HL-60 (cell line): ENCODE data around the gene GOLGA6A.

ENCODE experiments used
- POLR2AphosphoS5 ChIP-seq: IDR thresholded peaks from 2 replicates; pipeline ENCODE4 v1.6.1; 2012; ENCODE audit warnings: low read depth
- SPI1 ChIP-seq: IDR thresholded peaks from 2 replicates; pipeline ENCODE4 v1.6.1; 2012; ENCODE audit warnings: low read depth, mild to moderate bottlenecking, borderline replicate concordance
- TF ChIP-seq, protein P1 (sequence below): IDR thresholded peaks from one replicate; pipeline ENCODE4 v1.5.1; 2011; ENCODE audit warnings: low read length, control low read depth, inconsistent platforms; ENCODE audit not compliant: insufficient read depth

DNA sequence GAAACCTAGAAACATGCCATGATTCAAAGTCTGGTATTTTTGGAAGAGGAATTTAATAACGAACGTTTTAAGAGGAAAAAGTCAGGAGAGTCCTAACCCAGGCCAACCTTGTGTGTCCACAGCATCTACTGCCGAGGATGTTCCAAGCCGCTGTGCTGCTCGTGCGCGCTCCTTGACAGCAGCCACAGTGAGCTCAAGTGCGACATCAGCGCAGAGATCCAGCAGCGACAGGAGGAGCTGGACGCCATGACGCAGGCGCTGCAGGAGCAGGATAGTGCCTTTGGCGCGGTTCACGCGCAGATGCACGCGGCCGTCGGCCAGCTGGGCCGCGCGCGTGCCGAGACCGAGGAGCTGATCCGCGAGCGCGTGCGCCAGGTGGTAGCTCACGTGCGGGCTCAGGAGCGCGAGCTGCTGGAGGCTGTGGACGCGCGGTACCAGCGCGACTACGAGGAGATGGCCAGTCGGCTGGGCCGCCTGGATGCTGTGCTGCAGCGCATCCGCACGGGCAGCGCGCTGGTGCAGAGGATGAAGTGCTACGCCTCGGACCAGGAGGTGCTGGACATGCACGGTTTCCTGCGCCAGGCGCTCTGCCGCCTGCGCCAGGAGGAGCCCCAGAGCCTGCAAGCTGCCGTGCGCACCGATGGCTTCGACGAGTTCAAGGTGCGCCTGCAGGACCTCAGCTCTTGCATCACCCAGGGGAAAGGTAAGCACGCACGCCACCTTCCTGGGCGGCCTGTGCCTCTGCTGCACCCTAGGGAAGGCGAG lies 59.5 kb downstream of the GOLGA6A start:
- TF ChIP-seq, protein P1, sequence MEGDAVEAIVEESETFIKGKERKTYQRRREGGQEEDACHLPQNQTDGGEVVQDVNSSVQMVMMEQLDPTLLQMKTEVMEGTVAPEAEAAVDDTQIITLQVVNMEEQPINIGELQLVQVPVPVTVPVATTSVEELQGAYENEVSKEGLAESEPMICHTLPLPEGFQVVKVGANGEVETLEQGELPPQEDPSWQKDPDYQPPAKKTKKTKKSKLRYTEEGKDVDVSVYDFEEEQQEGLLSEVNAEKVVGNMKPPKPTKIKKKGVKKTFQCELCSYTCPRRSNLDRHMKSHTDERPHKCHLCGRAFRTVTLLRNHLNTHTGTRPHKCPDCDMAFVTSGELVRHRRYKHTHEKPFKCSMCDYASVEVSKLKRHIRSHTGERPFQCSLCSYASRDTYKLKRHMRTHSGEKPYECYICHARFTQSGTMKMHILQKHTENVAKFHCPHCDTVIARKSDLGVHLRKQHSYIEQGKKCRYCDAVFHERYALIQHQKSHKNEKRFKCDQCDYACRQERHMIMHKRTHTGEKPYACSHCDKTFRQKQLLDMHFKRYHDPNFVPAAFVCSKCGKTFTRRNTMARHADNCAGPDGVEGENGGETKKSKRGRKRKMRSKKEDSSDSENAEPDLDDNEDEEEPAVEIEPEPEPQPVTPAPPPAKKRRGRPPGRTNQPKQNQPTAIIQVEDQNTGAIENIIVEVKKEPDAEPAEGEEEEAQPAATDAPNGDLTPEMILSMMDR = no peak
- TF ChIP-seq POLR2AphosphoS5 (no peak), SPI1 (no peak)
